ENCODE data around the gene NRXN3. TPM values are rescaled to one million over a fixed set of nuclear protein-coding genes. Genes with fewer than 3 reads are reported as not detected.

NRXN3 gene
- total and polyA plus RNA-seq, 8 donors: 0.53 to 2.5 (median 1.5) TPM

GRCh38 chr14:78978896-78979295, 808.7 kb downstream of the NRXN3 start:
- FAIRE-seq (no peak), ATAC-seq (no peak), DNase-seq (no peak)
- Histone ChIP-seq H3K27ac (no peak overlapping the region), H3K27me3 (no peaks in the 10 kb centered on the region), H3K9me3 (no peaks in the 10 kb centered on the region), H3K36me3 (no peaks in the 10 kb centered on the region), H3K4me1 (no peaks in the 10 kb centered on the region), H3K4me3 (no peak overlapping the region)
- intact Hi-C loops (cut with DNase I): no loop called here
- WGBS, 2 donors: 63 to 77% methylated on average over 2 of the region's 2 CpGs
- TF ChIP-seq, protein P1, sequence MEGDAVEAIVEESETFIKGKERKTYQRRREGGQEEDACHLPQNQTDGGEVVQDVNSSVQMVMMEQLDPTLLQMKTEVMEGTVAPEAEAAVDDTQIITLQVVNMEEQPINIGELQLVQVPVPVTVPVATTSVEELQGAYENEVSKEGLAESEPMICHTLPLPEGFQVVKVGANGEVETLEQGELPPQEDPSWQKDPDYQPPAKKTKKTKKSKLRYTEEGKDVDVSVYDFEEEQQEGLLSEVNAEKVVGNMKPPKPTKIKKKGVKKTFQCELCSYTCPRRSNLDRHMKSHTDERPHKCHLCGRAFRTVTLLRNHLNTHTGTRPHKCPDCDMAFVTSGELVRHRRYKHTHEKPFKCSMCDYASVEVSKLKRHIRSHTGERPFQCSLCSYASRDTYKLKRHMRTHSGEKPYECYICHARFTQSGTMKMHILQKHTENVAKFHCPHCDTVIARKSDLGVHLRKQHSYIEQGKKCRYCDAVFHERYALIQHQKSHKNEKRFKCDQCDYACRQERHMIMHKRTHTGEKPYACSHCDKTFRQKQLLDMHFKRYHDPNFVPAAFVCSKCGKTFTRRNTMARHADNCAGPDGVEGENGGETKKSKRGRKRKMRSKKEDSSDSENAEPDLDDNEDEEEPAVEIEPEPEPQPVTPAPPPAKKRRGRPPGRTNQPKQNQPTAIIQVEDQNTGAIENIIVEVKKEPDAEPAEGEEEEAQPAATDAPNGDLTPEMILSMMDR (IDR thresholded peaks at IDR 0.05): no peak

GRCh38 chr14:78982551-78982950, 812.4 kb downstream of the NRXN3 start:
- no peak overlapping the region for H3K27ac ChIP-seq
- H3K27me3 ChIP-seq: no peaks in the 10 kb centered on the region
- no peak for ATAC-seq
- H3K4me1 ChIP-seq: no peaks in the 10 kb centered on the region
- H3K36me3 ChIP-seq: no peaks in the 10 kb centered on the region
- intact Hi-C loops (cut with DNase I): no loop called here
- WGBS, 2 donors: 53 to 67% methylated on average over 2 of the region's 2 CpGs
- H3K4me3 ChIP-seq: no peak overlapping the region
- no peaks in the 10 kb centered on the region for H3K9me3 ChIP-seq
- DNase-seq: no peak
- TF ChIP-seq, protein P1 (IDR thresholded peaks at IDR 0.05): no peak
- FAIRE-seq: no peak

DNA sequence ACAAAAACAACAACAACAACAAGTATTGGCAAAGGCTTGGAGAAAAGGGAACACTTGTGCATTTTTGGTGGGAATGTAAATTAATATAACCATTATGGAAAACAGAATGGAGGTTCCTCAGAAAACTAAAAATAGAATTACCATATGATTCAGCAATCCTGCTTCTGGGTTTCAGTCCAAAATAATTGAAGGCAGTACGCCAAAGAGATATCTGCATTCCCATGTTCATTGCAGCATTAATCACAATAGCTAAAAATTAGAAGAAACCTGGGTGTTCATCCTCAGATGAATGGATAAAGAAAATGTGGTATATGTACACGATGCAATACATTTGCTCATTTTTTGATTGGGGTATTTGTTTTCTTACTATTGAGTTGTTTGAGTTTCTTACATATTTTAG, 813.0 kb downstream of the NRXN3 start:
- TF ChIP-seq, protein P1 (IDR thresholded peaks at IDR 0.05): no peak
- ATAC-seq (no peak), DNase-seq (no peak), FAIRE-seq (no peak)
- H3K4me1 ChIP-seq: no peaks in the 10 kb centered on the region
- H3K9me3 ChIP-seq: no peaks in the 10 kb centered on the region
- no peak overlapping the region for H3K27ac ChIP-seq
- H3K27me3 ChIP-seq: no peaks in the 10 kb centered on the region
- 34 to 40% methylated on average over 2 of the region's 2 CpGs for WGBS, 2 donors
- intact Hi-C loops (cut with DNase I): no loop called here
- no peak overlapping the region for H3K4me3 ChIP-seq
- H3K36me3 ChIP-seq: no peaks in the 10 kb centered on the region

- no peak for DNase-seq
- H3K36me3 ChIP-seq: no peaks in the 10 kb centered on the region
- ATAC-seq: no peak
- no peaks in the 10 kb centered on the region for H3K27me3 ChIP-seq
- no peaks in the 10 kb centered on the region for H3K9me3 ChIP-seq
- 55 to 64% methylated on average over 5 of the region's 5 CpGs for WGBS, 2 donors
- no peak for FAIRE-seq
- H3K27ac ChIP-seq: no peak overlapping the region
- intact Hi-C loops (cut with DNase I): no loop called here
- H3K4me1 ChIP-seq: no peaks in the 10 kb centered on the region
- TF ChIP-seq, protein P1 (IDR thresholded peaks at IDR 0.05): no peak
- H3K4me3 ChIP-seq: no peak overlapping the region
These were observed 815.7 kb downstream of the NRXN3 start for GRCh38 chr14:78985668-78986381.

DNA sequence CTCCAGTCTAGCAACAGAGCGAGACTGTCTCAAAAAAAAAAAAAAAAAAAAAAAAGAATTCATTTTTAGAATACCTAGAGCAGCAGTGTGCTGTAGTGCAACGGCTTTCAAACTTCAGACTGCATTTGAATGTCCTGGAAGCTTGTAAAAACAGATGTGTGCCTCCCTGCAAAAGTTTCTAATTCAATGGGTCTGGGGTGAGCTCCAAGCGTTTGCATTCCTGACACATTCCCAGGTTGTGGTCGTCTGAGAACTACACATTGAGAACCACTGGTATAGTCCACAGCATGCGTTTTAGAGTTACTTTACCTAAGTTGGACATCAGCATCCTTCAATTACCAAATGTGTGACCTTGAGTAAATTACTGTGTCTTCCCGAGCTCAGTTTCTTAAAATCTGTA, 816.8 kb downstream of the NRXN3 start:
- no peak overlapping the region for H3K27ac ChIP-seq
- FAIRE-seq (no peak), ATAC-seq (no peak), DNase-seq (no peak)
- TF ChIP-seq, protein P1 (IDR thresholded peaks at IDR 0.05): no peak
- 39 to 41% methylated on average over 6 of the region's 6 CpGs for WGBS, 2 donors
- no peaks in the 10 kb centered on the region for H3K4me1 ChIP-seq
- H3K36me3 ChIP-seq: no peaks in the 10 kb centered on the region
- H3K27me3 ChIP-seq: no peaks in the 10 kb centered on the region
- H3K9me3 ChIP-seq: no peaks in the 10 kb centered on the region
- no peak overlapping the region for H3K4me3 ChIP-seq
- intact Hi-C loops (cut with DNase I): no loop called here

Data from pancreas (tissue), 10 donors.